Measurements from ENCODE around the gene TTC39B.

DNA sequence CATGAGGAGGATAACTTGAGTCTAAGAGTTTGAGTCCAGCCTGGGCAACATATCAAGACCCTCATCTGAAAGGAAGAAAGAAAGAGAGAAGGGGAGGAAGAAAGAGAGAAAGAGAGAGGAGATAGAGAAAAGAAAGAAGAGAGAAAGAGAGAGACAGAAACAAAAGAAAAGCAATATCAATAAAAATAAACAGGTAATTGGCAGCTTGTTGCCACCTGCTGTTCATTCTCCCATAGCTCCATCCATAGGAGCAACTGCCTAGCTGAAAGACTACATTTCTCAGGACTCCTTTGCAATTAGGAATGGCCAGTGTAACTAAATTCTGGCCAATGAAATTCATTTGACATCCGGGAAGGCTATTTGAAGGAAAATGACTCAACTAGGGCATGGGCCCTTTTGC lies 4.6 kb upstream of the TTC39B start:
- no peak for TF ChIP-seq EZH2 (IDR thresholded peaks at IDR 0.05)
- TF ChIP-seq SP1 (IDR thresholded peaks at IDR 0.05; ENCODE audit: low read depth) = no peak
- TF ChIP-seq ZNF274 (IDR thresholded peaks at IDR 0.05; ENCODE audit: low read depth, low read length) = no peak
- TF ChIP-seq, protein P1, sequence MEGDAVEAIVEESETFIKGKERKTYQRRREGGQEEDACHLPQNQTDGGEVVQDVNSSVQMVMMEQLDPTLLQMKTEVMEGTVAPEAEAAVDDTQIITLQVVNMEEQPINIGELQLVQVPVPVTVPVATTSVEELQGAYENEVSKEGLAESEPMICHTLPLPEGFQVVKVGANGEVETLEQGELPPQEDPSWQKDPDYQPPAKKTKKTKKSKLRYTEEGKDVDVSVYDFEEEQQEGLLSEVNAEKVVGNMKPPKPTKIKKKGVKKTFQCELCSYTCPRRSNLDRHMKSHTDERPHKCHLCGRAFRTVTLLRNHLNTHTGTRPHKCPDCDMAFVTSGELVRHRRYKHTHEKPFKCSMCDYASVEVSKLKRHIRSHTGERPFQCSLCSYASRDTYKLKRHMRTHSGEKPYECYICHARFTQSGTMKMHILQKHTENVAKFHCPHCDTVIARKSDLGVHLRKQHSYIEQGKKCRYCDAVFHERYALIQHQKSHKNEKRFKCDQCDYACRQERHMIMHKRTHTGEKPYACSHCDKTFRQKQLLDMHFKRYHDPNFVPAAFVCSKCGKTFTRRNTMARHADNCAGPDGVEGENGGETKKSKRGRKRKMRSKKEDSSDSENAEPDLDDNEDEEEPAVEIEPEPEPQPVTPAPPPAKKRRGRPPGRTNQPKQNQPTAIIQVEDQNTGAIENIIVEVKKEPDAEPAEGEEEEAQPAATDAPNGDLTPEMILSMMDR (IDR thresholded peaks at IDR 0.05 in 2 of 3, conservative IDR thresholded peaks at IDR 0.05 in 1 of 3; ENCODE audit: borderline replicate concordance in 1 of 3, insufficient read depth in 1 of 3, low read depth in 2 of 3, low read length in 2 of 3) = no peak
- no peak for TF ChIP-seq SRF (IDR thresholded peaks at IDR 0.05; ENCODE audit: low read depth)
- no peak for TF ChIP-seq POLR2AphosphoS5 (IDR thresholded peaks at IDR 0.05; ENCODE audit: low read depth, low read length)
- no peak; the same call in 1 of the 2 replicates for TF ChIP-seq RAD21 (IDR thresholded peaks at IDR 0.05; ENCODE audit: low read depth)
- TF ChIP-seq, protein P2, sequence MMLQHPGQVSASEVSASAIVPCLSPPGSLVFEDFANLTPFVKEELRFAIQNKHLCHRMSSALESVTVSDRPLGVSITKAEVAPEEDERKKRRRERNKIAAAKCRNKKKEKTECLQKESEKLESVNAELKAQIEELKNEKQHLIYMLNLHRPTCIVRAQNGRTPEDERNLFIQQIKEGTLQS (IDR thresholded peaks at IDR 0.05) = no peak
- TF ChIP-seq JUND (IDR thresholded peaks at IDR 0.05) = no peak
